DND-41 (cell line): Measurements from ENCODE around the gene RUNX3.

ENCODE experiments used
- ATAC-seq: fragments of 200-7000 bp; cut with Tn5 transposase; 3 replicates; pipeline ENCODE4 v1.9.1; 2021; ENCODE audit warnings: low read depth; ENCODE audit not compliant: insufficient read depth
- DNase-seq: peaks from one replicate; pipeline ENCODE4 v3.0.0-alpha.2; 2020
- H2AFZ ChIP-seq: 2 replicates; pipeline ENCODE4 v1.6.0; 2012; ENCODE audit warnings: low read depth, low read length
- H3K27ac ChIP-seq: 2 replicates; pipeline ENCODE4 v1.5.1; 2012; ENCODE audit warnings: low read length, inconsistent platforms
- H3K27me3 ChIP-seq: fragments of 200-600 bp; sonication (generic); 2 replicates; pipeline ENCODE4 v1.6.0; 2012; ENCODE audit warnings: low read length, mild to moderate bottlenecking, inconsistent platforms; ENCODE audit not compliant: insufficient read depth, poor library complexity
- H3K36me3 ChIP-seq: 2 replicates; pipeline ENCODE4 v1.5.1; 2012; ENCODE audit warnings: low read length, inconsistent platforms; ENCODE audit not compliant: insufficient read depth
- H3K4me1 ChIP-seq: 2 replicates; pipeline ENCODE4 v1.5.1; 2012; ENCODE audit warnings: mild to moderate bottlenecking, low read length; ENCODE audit not compliant: insufficient read depth
- H3K4me2 ChIP-seq: 2 replicates; pipeline ENCODE4 v1.6.0; 2012; ENCODE audit warnings: mild to moderate bottlenecking, moderate library complexity, low read length, inconsistent platforms; ENCODE audit not compliant: insufficient read depth
- H3K4me3 ChIP-seq, 2 experiments: fragments of 200-600 bp in 1 of 2; shearing (Covaris generic) in 1 of 2; 2 replicates each; pipeline ENCODE4 v1.5.1; 2012 to 2016; ENCODE audit warnings: inconsistent platforms in 2 of 2, low read length in 2 of 2, mild to moderate bottlenecking in 2 of 2, low read depth in 1 of 2, moderate library complexity in 1 of 2
- H3K79me2 ChIP-seq: 2 replicates; pipeline ENCODE4 v1.6.0; 2012; ENCODE audit warnings: low read length, inconsistent platforms; ENCODE audit not compliant: insufficient read depth
- H3K9ac ChIP-seq: 2 replicates; pipeline ENCODE4 v1.6.0; 2012; ENCODE audit warnings: low read depth, mild to moderate bottlenecking, inconsistent platforms, low read length, moderate library complexity
- H3K9me3 ChIP-seq: 2 replicates; pipeline ENCODE4 v1.5.1; 2012; ENCODE audit warnings: low read length, moderate library complexity, mild to moderate bottlenecking, inconsistent platforms; ENCODE audit not compliant: insufficient read depth, severe bottlenecking
- H4K20me1 ChIP-seq: 2 replicates; pipeline ENCODE4 v1.6.0; 2012; ENCODE audit warnings: low read length; ENCODE audit not compliant: insufficient read depth
- CTCF ChIP-seq: IDR thresholded peaks from 2 replicates; pipeline ENCODE4 v1.5.1; 2012; ENCODE audit warnings: borderline replicate concordance, low read length, moderate library complexity, mild to moderate bottlenecking; ENCODE audit not compliant: poor library complexity, severe bottlenecking; ENCODE audit errors: extremely low read depth
- EZH2 ChIP-seq: IDR thresholded peaks from 3 replicates; pipeline ENCODE4 v1.6.1; 2012; ENCODE audit warnings: borderline replicate concordance, low read depth, mild to moderate bottlenecking, moderate library complexity, low read length, inconsistent platforms; ENCODE audit not compliant: severe bottlenecking

The RUNX3 gene

GRCh38 chr1:24934310-24935195 lies 4.5 kb upstream of the RUNX3 start:
- H3K79me2 ChIP-seq, result peaks cover 1% of the 10 kb centered on the region; the same call in 1 of the 2 replicates
- peaks cover 14% of the 10 kb centered on the region for H3K4me1 ChIP-seq
- H3K27ac ChIP-seq, result no peak overlapping the region
- TF ChIP-seq CTCF (no peak), EZH2 (no peak)
- no peak overlapping the region for H3K4me3 ChIP-seq
- DNase-seq (no peak), ATAC-seq (no peak)
- no peaks in the 10 kb centered on the region for H3K36me3 ChIP-seq
- no peaks in the 10 kb centered on the region; the same call in 1 of the 2 replicates for H4K20me1 ChIP-seq
- H3K9ac ChIP-seq, result no peak overlapping the region
- H3K27me3 ChIP-seq, result peaks cover 14% of the 10 kb centered on the region
- H3K9me3 ChIP-seq, result no peaks in the 10 kb centered on the region
- H3K4me2 ChIP-seq, result no peak overlapping the region
- no peak overlapping the region for H2AFZ ChIP-seq

DNA sequence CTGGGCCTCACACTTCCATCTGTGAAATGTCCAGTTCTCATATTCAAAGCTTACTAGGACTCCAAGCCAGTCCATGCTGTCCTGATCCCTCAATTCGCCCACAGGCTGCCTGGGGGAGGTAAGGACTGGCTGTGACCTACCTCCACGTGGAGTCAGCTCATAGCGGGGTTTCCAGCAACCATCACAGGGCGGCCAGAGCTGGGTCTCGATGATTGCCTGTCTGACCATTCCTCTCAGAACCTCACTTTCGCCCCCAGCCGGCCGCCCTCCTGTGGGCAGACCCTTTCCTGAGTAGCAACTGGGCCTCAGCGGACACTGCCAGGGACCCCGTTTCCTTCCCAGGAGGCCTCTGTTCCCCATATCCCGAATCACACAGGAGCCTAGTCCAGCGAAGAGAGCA lies 3.4 kb upstream of the RUNX3 start:
- Histone ChIP-seq H3K36me3 (no peaks in the 10 kb centered on the region), H4K20me1 (peaks cover 3% of the 10 kb centered on the region; the same call in 1 of the 2 replicates), H3K9me3 (no peaks in the 10 kb centered on the region), H3K9ac (no peak overlapping the region), H3K79me2 (peaks cover 9% of the 10 kb centered on the region; the same call in 1 of the 2 replicates), H3K27me3 (peaks cover 25% of the 10 kb centered on the region), H3K4me3 (no peak overlapping the region), H3K27ac (no peak overlapping the region), H3K4me2 (no peak overlapping the region), H3K4me1 (peaks cover 25% of the 10 kb centered on the region), H2AFZ (no peak overlapping the region)
- ATAC-seq (no peak), DNase-seq (no peak)
- no peak for TF ChIP-seq EZH2
- TF ChIP-seq CTCF, result no peak

DNA sequence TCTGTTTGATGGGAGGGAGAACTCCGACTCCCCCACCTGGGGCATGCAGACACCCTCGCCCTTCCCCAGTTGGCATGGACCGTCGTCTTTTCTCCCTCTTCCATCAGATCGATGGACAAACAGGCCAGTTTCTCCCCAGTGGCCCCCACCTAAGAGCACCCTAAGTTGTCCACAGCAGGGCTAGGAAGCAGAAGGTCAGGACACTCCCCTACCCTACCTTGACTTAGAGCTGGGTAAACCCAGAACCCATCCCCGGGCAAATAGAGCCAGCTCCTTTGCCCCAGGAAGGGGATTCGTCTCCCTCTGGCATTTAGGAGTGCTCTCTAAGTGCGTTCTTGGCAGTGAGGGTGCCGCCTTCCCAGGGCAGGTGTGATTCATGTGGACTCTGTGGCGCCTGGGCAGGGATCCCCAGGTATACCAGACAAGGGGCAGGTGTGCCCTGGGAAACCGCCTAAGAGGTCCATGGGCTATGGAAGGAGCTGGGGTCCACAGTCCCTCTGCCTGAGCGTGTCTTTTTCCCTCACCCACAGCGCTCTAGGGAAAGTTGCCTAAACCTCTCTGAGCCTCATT lies 2.7 kb upstream of the RUNX3 start:
- peaks cover 31% of the 10 kb centered on the region for H3K27me3 ChIP-seq
- H3K9ac ChIP-seq, result no peak overlapping the region
- H4K20me1 ChIP-seq, result peaks cover 7% of the 10 kb centered on the region
- no peak for DNase-seq
- H3K4me3 ChIP-seq, result no peak overlapping the region
- peaks cover under 1% of the 10 kb centered on the region; the same call in 1 of the 2 replicates for H3K36me3 ChIP-seq
- H3K4me1 ChIP-seq, result peaks cover 32% of the 10 kb centered on the region
- no peak for ATAC-seq
- no peak overlapping the region for H2AFZ ChIP-seq
- no peaks in the 10 kb centered on the region for H3K9me3 ChIP-seq
- H3K79me2 ChIP-seq, result peaks cover 15% of the 10 kb centered on the region
- H3K27ac ChIP-seq, result no peak overlapping the region
- no peak overlapping the region for H3K4me2 ChIP-seq
- TF ChIP-seq CTCF (no peak), EZH2 (no peak)
